ENCODE measurements around the gene GLTP.

DNA sequence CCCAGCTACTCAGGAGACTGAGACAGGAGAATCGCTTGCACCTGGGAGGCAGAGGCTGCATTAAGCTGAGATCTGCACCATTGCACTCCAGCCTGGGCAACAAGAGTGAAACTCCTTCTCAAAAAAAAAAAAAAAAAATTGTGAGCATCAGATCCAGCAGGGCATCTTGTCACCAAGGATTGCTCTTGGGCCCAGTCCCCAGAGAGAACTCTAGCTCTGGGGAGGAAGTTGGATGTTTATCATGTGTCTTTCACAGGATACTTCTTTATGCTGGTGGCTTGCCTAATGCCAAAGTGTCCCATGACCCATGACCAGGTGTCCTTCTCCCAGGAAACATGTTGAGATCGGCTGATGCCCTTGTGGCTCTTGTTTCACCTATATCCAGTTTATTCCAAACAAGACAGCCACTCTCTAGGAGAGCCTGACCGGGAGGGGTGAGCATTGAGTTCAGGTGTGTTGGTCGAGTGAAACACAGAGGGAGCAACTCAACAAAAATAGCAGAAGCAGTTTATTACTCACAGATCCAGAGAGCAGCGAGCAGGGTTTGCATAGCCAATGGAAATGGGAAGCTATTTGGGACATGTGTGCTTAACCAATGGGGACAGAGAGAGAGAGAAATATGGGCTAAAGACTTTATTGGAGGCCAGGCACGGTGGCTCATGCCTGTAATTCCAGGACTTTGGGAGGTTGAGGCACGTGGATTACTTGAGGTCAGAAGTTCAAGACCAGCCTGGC, 13.1 kb upstream of the GLTP start:
- TF ChIP-seq EZH2phosphoT487 (IDR thresholded peaks at IDR 0.05; ENCODE audit: low read length) (no peak), EZH2 (optimal IDR thresholded peaks at IDR 0.05; ENCODE audit: low read depth, low read length) (no peak)
- TF ChIP-seq, protein P1, sequence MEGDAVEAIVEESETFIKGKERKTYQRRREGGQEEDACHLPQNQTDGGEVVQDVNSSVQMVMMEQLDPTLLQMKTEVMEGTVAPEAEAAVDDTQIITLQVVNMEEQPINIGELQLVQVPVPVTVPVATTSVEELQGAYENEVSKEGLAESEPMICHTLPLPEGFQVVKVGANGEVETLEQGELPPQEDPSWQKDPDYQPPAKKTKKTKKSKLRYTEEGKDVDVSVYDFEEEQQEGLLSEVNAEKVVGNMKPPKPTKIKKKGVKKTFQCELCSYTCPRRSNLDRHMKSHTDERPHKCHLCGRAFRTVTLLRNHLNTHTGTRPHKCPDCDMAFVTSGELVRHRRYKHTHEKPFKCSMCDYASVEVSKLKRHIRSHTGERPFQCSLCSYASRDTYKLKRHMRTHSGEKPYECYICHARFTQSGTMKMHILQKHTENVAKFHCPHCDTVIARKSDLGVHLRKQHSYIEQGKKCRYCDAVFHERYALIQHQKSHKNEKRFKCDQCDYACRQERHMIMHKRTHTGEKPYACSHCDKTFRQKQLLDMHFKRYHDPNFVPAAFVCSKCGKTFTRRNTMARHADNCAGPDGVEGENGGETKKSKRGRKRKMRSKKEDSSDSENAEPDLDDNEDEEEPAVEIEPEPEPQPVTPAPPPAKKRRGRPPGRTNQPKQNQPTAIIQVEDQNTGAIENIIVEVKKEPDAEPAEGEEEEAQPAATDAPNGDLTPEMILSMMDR (IDR thresholded peaks at IDR 0.05; ENCODE audit: low read length): no peak

Measured in MM.1S (cell line).